ENCODE data around the gene TIGD7.

The TIGD7 gene

DNA sequence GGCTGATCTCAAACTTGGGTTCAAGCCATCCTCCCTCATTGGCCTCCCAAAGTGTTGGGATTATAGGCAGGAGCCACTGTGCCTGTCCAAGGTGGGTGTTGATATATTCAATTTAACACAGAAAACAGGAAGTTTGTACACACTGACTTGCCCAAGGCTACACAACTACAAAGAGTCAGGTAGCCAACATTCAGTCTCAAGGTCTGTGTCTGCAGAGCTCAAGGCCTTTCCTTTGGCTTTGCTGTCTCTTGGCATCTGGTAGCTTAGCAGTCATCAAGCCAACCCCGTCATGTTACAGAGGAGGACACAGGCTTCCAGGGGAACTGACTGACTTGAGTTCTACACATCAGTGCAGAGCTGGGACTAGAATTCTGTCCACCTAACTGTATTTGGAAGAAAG is 36.9 kb downstream of the TIGD7 start:
- DNase-seq (ENCODE audit: low read depth) = no peak
- TF ChIP-seq, protein P1, sequence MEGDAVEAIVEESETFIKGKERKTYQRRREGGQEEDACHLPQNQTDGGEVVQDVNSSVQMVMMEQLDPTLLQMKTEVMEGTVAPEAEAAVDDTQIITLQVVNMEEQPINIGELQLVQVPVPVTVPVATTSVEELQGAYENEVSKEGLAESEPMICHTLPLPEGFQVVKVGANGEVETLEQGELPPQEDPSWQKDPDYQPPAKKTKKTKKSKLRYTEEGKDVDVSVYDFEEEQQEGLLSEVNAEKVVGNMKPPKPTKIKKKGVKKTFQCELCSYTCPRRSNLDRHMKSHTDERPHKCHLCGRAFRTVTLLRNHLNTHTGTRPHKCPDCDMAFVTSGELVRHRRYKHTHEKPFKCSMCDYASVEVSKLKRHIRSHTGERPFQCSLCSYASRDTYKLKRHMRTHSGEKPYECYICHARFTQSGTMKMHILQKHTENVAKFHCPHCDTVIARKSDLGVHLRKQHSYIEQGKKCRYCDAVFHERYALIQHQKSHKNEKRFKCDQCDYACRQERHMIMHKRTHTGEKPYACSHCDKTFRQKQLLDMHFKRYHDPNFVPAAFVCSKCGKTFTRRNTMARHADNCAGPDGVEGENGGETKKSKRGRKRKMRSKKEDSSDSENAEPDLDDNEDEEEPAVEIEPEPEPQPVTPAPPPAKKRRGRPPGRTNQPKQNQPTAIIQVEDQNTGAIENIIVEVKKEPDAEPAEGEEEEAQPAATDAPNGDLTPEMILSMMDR (IDR thresholded peaks at IDR 0.05; ENCODE audit: control insufficient read depth, extremely low read depth, insufficient read depth) = no peak

DNA sequence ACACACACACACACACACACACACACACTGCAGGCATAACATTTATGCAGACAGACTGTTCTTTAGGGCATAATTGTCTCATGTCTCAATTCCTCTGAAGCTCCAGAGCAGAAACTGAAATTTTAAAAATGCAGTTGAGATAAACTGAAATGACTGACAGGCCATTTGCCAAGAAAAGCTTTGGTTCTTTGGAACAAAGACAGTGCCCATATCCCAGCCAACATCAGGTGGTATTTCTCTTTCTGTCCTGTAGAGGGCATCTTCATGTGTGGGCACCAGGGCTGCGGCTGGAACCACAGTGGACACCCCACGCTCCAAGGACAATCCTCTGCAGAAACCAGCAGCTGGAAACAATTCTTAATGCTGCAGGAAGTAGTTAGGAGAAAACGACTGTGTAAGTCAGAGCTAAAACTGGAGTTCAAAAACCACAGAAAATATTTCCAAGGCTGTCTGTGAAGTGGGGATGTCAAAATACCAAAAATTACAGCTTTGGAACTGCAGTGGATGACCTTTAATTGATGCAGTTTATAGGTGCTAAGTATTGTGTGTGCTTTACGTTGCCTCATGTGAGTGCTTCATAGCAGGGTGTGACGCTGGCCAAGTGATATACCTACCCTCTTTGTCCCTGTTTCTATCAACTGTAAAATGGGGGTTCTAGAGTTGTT is 38.2 kb downstream of the TIGD7 start:
- TF ChIP-seq, protein P1 (IDR thresholded peaks at IDR 0.05; ENCODE audit: control insufficient read depth, extremely low read depth, insufficient read depth) = peak; percentile 59
- no peak overlapping the region for H3K4me3 ChIP-seq (ENCODE audit: low read depth, low read length)
- DNase-seq (ENCODE audit: low read depth) = no peak

More for the DNA sequence above, 36.9 kb downstream of the TIGD7 start:
- H3K4me3 ChIP-seq (ENCODE audit: low read depth, low read length) = no peak overlapping the region

DNA sequence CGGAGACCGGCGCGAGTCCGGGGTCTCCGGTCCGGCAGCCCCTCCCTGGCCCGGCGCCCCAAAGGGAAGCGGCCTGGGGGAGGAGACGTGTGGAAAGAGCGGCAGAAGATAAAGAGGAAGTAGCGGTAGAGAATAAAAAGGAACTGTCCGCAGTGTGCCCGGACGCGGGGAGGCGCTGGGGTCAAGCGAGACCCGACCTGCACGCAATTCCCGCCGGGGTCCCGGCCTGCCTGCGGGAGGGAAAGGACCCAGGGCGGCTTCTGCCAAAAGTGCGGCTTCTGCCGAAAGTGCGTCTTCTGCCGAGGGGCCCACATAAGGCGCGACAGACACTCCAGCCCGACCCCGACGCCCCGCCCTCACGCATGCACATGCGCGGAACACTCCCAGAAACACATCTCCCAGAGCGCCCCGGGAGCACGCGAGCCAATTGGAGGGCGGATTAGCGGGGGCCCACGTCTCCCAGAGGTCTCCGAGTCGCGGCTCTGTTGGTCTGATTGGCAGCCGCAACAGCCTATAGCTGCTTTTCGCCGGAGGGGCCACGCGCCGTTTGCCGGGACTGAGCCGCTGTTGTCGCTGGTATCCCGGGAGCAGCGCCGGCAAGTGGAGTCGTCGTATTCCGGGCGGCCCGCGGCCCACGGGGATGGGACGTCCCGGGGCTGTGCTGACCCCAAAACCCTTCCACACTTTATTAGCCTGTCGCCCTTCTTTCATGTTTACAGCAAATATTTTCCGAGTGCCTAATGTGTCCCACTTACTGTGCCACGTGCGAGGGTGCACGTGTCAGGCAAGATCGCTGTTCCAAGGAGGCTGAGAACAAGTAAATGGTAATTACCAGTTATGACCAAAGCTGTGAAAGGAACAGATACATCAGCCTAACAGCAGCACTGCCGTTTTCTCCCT is 40.8 kb downstream of the TIGD7 start:
- DNase-seq (ENCODE audit: low read depth) = peak; percentile 95
- H3K4me3 ChIP-seq (ENCODE audit: low read depth, low read length) = peak overlapping the region; percentile 84
- TF ChIP-seq, protein P1 (IDR thresholded peaks at IDR 0.05; ENCODE audit: control insufficient read depth, extremely low read depth, insufficient read depth) = peak; percentile 33; the same call in 1 of the 2 replicates

DNA sequence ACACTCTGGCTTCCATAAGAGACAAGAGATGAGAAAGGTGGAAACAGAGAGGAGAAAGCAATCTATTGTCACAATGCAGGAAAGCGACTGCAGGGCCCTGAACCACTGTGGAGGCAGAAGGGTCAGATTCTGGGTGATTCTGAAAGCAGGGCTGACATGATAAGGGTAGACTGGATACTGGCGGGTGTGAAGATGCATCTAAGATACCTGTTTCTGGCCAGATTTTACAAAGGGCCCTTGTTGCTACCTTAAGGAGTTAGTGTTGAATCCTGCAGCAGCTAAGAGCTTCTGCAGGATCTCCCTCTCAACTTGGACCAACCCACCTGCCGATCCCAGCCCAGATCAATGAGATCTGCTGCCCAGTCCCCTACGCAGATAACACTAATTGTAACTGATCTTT is 42.7 kb downstream of the TIGD7 start:
- no peak overlapping the region for H3K4me3 ChIP-seq (ENCODE audit: low read depth, low read length)
- no peak for DNase-seq (ENCODE audit: low read depth)
- TF ChIP-seq, protein P1 (IDR thresholded peaks at IDR 0.05; ENCODE audit: control insufficient read depth, extremely low read depth, insufficient read depth) = no peak

DNA sequence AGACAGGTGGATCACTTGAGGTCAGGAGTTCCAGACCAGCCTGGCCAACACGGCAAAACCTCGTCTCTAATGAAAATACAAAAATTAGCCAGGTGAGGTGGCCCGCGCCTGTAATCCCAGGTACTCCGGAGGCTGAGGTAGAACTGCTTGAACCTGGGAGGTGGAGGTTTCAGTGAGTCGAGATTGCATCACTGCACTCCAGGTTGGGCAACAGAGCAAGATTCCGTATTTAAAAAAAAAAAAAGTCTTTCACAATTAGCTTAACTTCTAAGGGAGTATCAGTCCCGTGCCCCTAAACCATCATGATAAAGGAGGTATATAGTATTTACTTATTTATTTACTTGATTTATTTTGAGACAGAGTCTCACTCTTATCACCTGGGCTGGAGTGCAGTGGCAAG is 45.4 kb downstream of the TIGD7 start:
- H3K4me3 ChIP-seq (ENCODE audit: low read depth, low read length) = no peak overlapping the region
- DNase-seq (ENCODE audit: low read depth) = no peak
- TF ChIP-seq, protein P1 (IDR thresholded peaks at IDR 0.05; ENCODE audit: control insufficient read depth, extremely low read depth, insufficient read depth) = no peak

DNA sequence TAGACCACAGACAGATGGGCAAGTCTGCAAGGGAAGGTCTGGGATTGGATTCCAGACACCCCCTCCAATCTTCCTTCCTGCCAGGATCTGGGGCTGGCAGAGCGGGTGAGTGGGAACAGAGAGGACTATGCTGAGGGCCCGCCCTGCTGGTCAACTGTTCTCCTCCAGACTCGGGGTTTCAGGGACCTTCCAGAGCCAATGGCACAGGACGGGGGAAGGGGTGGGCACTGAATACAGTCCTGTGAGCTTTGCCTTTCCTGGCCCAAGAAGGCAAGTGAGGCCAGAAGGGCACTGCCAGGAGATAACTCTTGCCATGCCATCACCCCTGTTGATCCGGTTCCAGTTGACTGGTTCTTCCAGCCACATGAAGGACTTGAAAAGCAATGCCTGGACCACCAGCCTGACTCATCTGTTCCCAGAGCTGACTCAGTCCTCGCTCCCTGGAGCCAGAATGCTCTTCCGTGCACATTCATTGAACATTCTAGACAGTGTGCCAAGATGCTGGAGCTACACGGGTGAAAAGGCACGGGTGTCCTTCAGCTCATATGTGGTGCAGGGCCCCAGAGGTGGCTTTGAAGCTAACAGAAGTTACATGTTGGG is 48.3 kb downstream of the TIGD7 start:
- TF ChIP-seq, protein P1 (IDR thresholded peaks at IDR 0.05; ENCODE audit: control insufficient read depth, extremely low read depth, insufficient read depth) = no peak
- no peak overlapping the region for H3K4me3 ChIP-seq (ENCODE audit: low read depth, low read length)
- no peak for DNase-seq (ENCODE audit: low read depth)
